ENCODE data around the gene HNRNPH2.

The HNRNPH2 gene

GRCh38 chrX:101449279-101449678 is 41.3 kb downstream of the HNRNPH2 start:
- TF ChIP-seq CTCF (conservative IDR thresholded peaks at IDR 0.05; ENCODE audit: low read depth, low read length), result no peak
- no peak overlapping the region for H3K4me3 ChIP-seq (ENCODE audit: low read depth, low read length)
- no peak for DNase-seq (ENCODE audit: low read depth)

- DNase-seq (ENCODE audit: low read depth), result no peak
- H3K4me3 ChIP-seq (ENCODE audit: low read depth, low read length), result no peak overlapping the region
- TF ChIP-seq CTCF (conservative IDR thresholded peaks at IDR 0.05; ENCODE audit: low read depth, low read length), result no peak
These were observed 42.1 kb downstream of the HNRNPH2 start for GRCh38 chrX:101450085-101450484.

- peak; percentile 74 for DNase-seq (ENCODE audit: low read depth)
- TF ChIP-seq CTCF (conservative IDR thresholded peaks at IDR 0.05; ENCODE audit: low read depth, low read length), result peak; percentile 13
- no peak overlapping the region for H3K4me3 ChIP-seq (ENCODE audit: low read depth, low read length)
These were observed 42.9 kb downstream of the HNRNPH2 start for GRCh38 chrX:101450961-101451360.

- no peak for TF ChIP-seq CTCF (conservative IDR thresholded peaks at IDR 0.05; ENCODE audit: low read depth, low read length)
- no peak overlapping the region for H3K4me3 ChIP-seq (ENCODE audit: low read depth, low read length)
- DNase-seq (ENCODE audit: low read depth), result no peak
These were observed 44.0 kb downstream of the HNRNPH2 start for GRCh38 chrX:101452056-101452455.

GRCh38 chrX:101460669-101461068 is 52.6 kb downstream of the HNRNPH2 start:
- peak; percentile 43 for DNase-seq (ENCODE audit: low read depth)

GRCh38 chrX:101462892-101463291 is 54.9 kb downstream of the HNRNPH2 start:
- H3K4me3 ChIP-seq (ENCODE audit: low read depth, low read length), result no peak overlapping the region
- DNase-seq (ENCODE audit: low read depth), result peak; percentile 62
- peak; percentile 56 for TF ChIP-seq CTCF (conservative IDR thresholded peaks at IDR 0.05; ENCODE audit: low read depth, low read length)

More at GRCh38 chrX:101460669-101461068, 52.6 kb downstream of the HNRNPH2 start:
- no peak overlapping the region for H3K4me3 ChIP-seq (ENCODE audit: low read depth, low read length)
- peak; percentile 27 for TF ChIP-seq CTCF (conservative IDR thresholded peaks at IDR 0.05; ENCODE audit: low read depth, low read length)

Measured in choroid plexus epithelial cell (primary cell).